ENCODE measurements around the gene CD6. TPM values are rescaled to one million over a fixed set of nuclear protein-coding genes. Genes with fewer than 3 reads are reported as not detected.

Gene CD6
- polyA plus RNA-seq, 1 experiment: not detected

DNA sequence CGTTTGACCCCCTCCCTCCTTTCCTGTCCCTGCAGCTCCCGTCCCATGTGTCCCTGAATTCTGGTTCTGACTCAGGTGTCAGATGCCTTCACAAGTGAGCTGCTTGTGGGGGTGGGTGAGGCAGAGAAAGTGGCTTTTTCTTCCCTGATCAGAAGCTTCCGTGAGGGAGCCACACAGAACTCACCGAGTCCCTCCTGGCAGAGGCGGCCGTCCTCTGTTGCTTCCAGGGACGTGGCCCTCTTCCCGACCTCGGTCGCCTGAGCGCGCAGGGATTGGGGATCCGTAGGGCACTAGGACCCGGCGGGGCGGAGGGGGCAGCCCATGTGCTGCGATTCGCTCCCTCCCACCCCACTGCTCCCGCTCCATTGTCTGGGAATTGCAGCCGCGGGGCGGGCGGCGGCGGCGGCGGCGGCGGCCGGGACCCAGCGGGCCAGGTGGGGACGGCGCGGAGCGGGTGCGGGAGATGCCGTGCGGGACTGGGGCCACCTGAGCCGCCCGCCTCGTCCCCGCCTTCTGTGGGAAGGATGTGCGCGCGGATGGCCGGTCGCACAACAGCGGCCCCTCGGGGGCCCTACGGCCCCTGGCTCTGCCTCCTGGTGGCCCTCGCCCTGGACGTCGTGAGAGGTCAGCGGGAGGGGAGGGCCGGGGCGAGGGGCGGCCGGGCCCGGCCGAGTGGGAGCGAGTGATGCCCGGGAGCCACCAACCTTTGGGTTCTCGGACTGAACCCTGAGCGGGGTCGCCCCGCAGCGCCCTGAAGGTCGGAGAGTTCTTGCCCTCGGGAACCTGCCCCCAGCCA lies 47.2 kb upstream of the CD6 start, which contains the start of gene TMEM132A:
TMEM132A (plus strand) TSS at position 351 of the 796 bp plus-strand sequence; CDS start at position 525, 174 bp downstream.
- ChIA-PET CTCF (interaction anchor here (1.0 to 1.1 kb wide), 2 partner anchors 9 to 11 kb away, joined by 3 to 4 read pairs; partner anchors contain the start of gene TMEM109), POLR2A (interaction anchor here (1.0 to 1.4 kb wide), 2 partner anchors 9 to 10 kb away, joined by 5 to 6 read pairs; partner anchors contain the start of gene TMEM109)
- H3K27me3 ChIP-seq (ENCODE audit: control insufficient read depth, insufficient read depth, low read length): no peaks in the 10 kb centered on the region
- DNase-seq (ENCODE audit: low read depth, low spot score): no peak
- peak within 1 kb of the TSS; percentile 79 for H3K4me3 ChIP-seq (ENCODE audit: low read depth, low read length)
- H3K27ac ChIP-seq (ENCODE audit: low read depth, low read length): peak within 1 kb of the TSS; percentile 52
- TF ChIP-seq, protein P1, sequence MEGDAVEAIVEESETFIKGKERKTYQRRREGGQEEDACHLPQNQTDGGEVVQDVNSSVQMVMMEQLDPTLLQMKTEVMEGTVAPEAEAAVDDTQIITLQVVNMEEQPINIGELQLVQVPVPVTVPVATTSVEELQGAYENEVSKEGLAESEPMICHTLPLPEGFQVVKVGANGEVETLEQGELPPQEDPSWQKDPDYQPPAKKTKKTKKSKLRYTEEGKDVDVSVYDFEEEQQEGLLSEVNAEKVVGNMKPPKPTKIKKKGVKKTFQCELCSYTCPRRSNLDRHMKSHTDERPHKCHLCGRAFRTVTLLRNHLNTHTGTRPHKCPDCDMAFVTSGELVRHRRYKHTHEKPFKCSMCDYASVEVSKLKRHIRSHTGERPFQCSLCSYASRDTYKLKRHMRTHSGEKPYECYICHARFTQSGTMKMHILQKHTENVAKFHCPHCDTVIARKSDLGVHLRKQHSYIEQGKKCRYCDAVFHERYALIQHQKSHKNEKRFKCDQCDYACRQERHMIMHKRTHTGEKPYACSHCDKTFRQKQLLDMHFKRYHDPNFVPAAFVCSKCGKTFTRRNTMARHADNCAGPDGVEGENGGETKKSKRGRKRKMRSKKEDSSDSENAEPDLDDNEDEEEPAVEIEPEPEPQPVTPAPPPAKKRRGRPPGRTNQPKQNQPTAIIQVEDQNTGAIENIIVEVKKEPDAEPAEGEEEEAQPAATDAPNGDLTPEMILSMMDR (IDR thresholded peaks at IDR 0.05; ENCODE audit: low read depth, low read length): no peak
- no peaks in the 10 kb centered on the region; the same call in 1 of the 2 replicates for H3K9me3 ChIP-seq (ENCODE audit: control insufficient read depth, insufficient read depth, low read length)

DNA sequence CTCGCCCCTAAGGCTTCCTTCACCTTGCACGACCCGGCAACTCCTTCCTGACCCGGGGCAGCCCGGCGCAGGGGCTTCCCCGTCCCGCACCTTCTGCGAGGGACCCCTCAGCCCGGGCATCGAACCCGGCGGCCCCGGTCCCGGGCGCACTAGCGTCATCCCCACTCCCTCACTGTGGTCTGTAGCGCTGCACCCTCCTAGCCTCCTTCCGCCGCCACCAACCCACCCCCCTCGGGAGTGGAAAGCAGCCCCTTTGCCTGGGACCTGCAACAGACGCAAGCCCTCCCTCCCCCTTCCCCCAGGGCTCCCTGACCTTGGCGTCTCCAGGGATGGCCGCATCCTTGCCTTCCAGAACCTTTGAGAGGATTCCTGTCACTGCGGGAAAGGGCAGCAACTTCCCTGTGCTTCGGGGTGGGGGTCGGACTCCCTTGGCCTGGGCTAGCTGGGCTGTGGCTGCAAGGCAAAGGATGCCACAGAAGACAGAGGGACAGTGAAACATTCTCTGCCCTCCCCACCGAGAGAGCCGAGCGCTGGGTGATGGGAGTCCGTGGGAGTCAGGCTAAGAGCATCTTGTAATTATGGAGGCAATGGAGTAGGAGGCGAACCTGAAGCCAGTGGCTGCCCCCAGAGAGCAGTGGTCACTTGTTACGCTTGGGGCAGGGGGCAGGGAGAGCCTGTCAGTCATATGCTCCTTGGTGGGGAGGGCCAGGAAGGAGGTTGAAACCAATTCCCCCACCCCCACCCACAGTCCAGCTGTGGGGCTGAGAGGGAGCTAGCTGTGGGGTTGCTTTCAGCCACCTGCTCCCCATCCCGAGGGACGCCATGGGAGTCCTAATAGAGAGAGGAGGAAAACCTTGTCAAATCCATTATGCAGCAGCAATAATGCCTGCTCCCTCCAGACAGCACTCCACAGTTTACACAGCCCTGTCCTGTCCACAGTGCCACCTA lies 46.3 kb upstream of the CD6 start:
- CTCF ChIA-PET: no interaction called here
- TF ChIP-seq, protein P1 (IDR thresholded peaks at IDR 0.05; ENCODE audit: low read depth, low read length): no peak

DNA sequence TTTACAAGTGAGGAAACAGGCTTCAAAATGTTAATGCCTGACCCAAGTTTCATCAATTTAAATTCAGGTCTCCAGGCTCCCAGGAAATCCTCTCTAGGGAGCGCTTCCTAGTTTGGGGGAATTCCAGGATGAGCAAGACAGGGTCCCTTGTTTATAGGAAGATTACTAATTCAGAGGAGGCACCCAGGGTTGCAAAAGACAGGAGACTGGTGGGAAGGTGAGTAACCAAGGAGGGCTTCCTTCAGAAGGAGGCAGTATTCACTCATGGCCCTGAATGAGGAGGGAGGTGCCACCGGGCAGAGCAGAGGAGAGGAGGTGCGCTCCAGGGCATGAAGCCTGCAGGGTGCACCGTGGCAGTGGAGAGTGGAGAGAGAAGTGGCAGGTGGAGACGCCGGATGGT lies 45.6 kb upstream of the CD6 start:
- ChIA-PET POLR2A (interaction anchor here (0.6 kb wide), 2 partner anchors 14 to 52 kb away, joined by 3 read pairs; no protein-coding TSS in a partner anchor), CTCF (interaction anchor here (1.6 kb wide), 1 partner anchor 94 kb away, joined by 3 read pairs; no protein-coding TSS in a partner anchor)
- TF ChIP-seq, protein P1 (IDR thresholded peaks at IDR 0.05; ENCODE audit: low read depth, low read length): 0 out of 2 replicates have a peak, but pooled peaks have one; percentile 12
- peak overlapping the region; percentile 79 for H3K4me3 ChIP-seq (ENCODE audit: low read depth, low read length)
- peak overlapping the region; percentile 52 for H3K27ac ChIP-seq (ENCODE audit: low read depth, low read length)
- DNase-seq (ENCODE audit: low read depth, low spot score): peak; percentile 29
- H3K27me3 ChIP-seq (ENCODE audit: control insufficient read depth, insufficient read depth, low read length): no peaks in the 10 kb centered on the region
- no peaks in the 10 kb centered on the region; the same call in 1 of the 2 replicates for H3K9me3 ChIP-seq (ENCODE audit: control insufficient read depth, insufficient read depth, low read length)

More for the DNA sequence above, 46.3 kb upstream of the CD6 start:
- peak overlapping the region; percentile 79 for H3K4me3 ChIP-seq (ENCODE audit: low read depth, low read length)
- no peak for DNase-seq (ENCODE audit: low read depth, low spot score)
- POLR2A ChIA-PET: interaction anchor here (0.6 kb wide), 2 partner anchors 15 to 51 kb away, joined by 3 read pairs; no protein-coding TSS in a partner anchor
- H3K27ac ChIP-seq (ENCODE audit: low read depth, low read length): peak overlapping the region; percentile 52
- H3K27me3 ChIP-seq (ENCODE audit: control insufficient read depth, insufficient read depth, low read length): no peaks in the 10 kb centered on the region
- H3K9me3 ChIP-seq (ENCODE audit: control insufficient read depth, insufficient read depth, low read length): no peaks in the 10 kb centered on the region; the same call in 1 of the 2 replicates

DNA sequence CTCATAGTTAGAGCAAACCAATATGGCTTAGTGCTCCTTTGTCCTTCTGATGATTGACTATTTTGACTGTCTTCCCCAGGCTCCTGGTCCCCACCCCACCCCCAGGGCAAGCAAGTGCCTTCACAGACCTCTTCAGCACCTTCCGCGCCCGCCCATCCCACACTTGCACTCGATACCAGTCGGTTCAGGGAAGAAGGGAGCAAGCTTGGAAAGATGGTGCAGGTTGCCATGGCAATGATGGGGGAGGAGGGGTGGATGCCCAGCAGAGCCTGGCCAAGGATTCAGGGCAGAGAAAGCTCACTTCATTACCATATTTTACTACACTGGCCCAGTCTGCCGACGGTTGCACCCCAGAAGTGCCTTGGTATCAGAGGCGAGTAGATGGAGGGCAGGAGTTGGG lies 45.0 kb upstream of the CD6 start:
- Histone ChIP-seq H3K27me3 (ENCODE audit: control insufficient read depth, insufficient read depth, low read length) (no peaks in the 10 kb centered on the region), H3K9me3 (ENCODE audit: control insufficient read depth, insufficient read depth, low read length) (no peaks in the 10 kb centered on the region; the same call in 1 of the 2 replicates), H3K4me3 (ENCODE audit: low read depth, low read length) (no peak overlapping the region), H3K27ac (ENCODE audit: low read depth, low read length) (no peak overlapping the region)
- ChIA-PET CTCF (interaction anchor here (1.6 kb wide), 1 partner anchor 95 kb away, joined by 3 read pairs; no protein-coding TSS in a partner anchor), POLR2A (interaction anchor here (0.8 kb wide), 1 partner anchor 11 kb away, joined by 3 read pairs; no protein-coding TSS in a partner anchor)
- DNase-seq (ENCODE audit: low read depth, low spot score): no peak
- TF ChIP-seq, protein P1 (IDR thresholded peaks at IDR 0.05; ENCODE audit: low read depth, low read length): no peak
